CD4-positive, CD25-positive, alpha-beta regulatory T cell (primary cell): ENCODE data around the gene LRRC25. TPM values are rescaled to one million over a fixed set of nuclear protein-coding genes. Genes with fewer than 3 reads are reported as not detected.

Experiments used
- ATAC-seq, 2 donors: fragments of 150-1000 bp; cut with Tn5 transposase; one replicate each; pipeline ENCODE4 v1.10.0; 2021; ENCODE audit warnings: low read depth in 2 of 2, moderate number of reproducible peaks in 2 of 2, moderate library complexity in 1 of 2
- DNase-seq, 3 donors: peaks; one replicate each; pipeline versions ENCODE4 v3.0.0 to v3.0.0-alpha.2; 2012 to 2022; ENCODE audit warnings: mixed read lengths in 1 of 3
- H3K27ac ChIP-seq: one replicate; pipeline ENCODE4 v1.7.0; 2013; ENCODE audit warnings: mild to moderate bottlenecking, low read length; ENCODE audit not compliant: insufficient read depth, poor library complexity, severe bottlenecking
- H3K27me3 ChIP-seq: one replicate; pipeline ENCODE4 v1.7.0; 2013; ENCODE audit warnings: low read length; ENCODE audit not compliant: control insufficient read depth, insufficient read depth
- H3K36me3 ChIP-seq: one replicate; pipeline ENCODE4 v1.7.0; 2013; ENCODE audit warnings: mild to moderate bottlenecking, low read length, moderate library complexity; ENCODE audit not compliant: control insufficient read depth, insufficient read depth
- H3K4me1 ChIP-seq: 2 replicates; pipeline ENCODE4 v1.7.0; 2013; ENCODE audit warnings: mild to moderate bottlenecking, low read length; ENCODE audit not compliant: insufficient read depth, control insufficient read depth, poor library complexity, severe bottlenecking
- H3K4me3 ChIP-seq: one replicate; pipeline ENCODE4 v1.7.0; 2013; ENCODE audit warnings: low read depth, mild to moderate bottlenecking, low read length, moderate library complexity
- H3K9me3 ChIP-seq, 2 experiments: 1 replicate in 1 of 2; 2 replicates in 1 of 2; pipeline ENCODE4 v1.7.0; 2013; ENCODE audit warnings: low read length in 2 of 2, mild to moderate bottlenecking in 1 of 2, moderate library complexity in 1 of 2; ENCODE audit not compliant: control insufficient read depth in 2 of 2
- H3K27ac Mint-ChIP-seq, 3 donors: one replicate each; pipeline ENCODE4 v1.8.0; 2020 to 2022; ENCODE audit warnings: mild to moderate bottlenecking in 3 of 3, mixed read lengths in 3 of 3, moderate library complexity in 2 of 3
- H3K27me3 Mint-ChIP-seq: one replicate; pipeline ENCODE4 v1.8.0; 2022; ENCODE audit warnings: mild to moderate bottlenecking, mixed read lengths
- H3K36me3 Mint-ChIP-seq: one replicate; pipeline ENCODE4 v1.8.0; 2020; ENCODE audit warnings: mixed read lengths
- H3K4me1 Mint-ChIP-seq, 4 donors: one replicate each; pipeline ENCODE4 v1.8.0; 2020 to 2022; ENCODE audit warnings: mixed read lengths in 4 of 4, mild to moderate bottlenecking in 1 of 4
- H3K4me3 Mint-ChIP-seq, 4 donors: one replicate each; pipeline ENCODE4 v1.8.0; 2020 to 2022; ENCODE audit warnings: mild to moderate bottlenecking in 4 of 4, mixed read lengths in 4 of 4, moderate library complexity in 3 of 4
- H3K9me3 Mint-ChIP-seq, 7 donors: one replicate each; pipeline ENCODE4 v1.8.0; 2020 to 2022; ENCODE audit warnings: mixed read lengths in 7 of 7, mild to moderate bottlenecking in 3 of 7, moderate library complexity in 2 of 7
- polyA plus RNA-seq, 4 donors: library from polyadenylated mRNA; unstranded; fragments of 300-500 nt; fragmentation: Illumina TruSeq; gene quantifications; one replicate each; pipeline ENCODE4 v1.2.3, GENCODE V29; 2021
- total RNA-seq: library from RNA; stranded (reverse); gene quantifications from one replicate; pipeline ENCODE4 v1.2.3, GENCODE V29; 2022

Gene LRRC25
- total and polyA plus RNA-seq, 5 donors from 2014 or later: 0.09 to 0.79 (median 0.25) TPM; not detected in 2

DNA sequence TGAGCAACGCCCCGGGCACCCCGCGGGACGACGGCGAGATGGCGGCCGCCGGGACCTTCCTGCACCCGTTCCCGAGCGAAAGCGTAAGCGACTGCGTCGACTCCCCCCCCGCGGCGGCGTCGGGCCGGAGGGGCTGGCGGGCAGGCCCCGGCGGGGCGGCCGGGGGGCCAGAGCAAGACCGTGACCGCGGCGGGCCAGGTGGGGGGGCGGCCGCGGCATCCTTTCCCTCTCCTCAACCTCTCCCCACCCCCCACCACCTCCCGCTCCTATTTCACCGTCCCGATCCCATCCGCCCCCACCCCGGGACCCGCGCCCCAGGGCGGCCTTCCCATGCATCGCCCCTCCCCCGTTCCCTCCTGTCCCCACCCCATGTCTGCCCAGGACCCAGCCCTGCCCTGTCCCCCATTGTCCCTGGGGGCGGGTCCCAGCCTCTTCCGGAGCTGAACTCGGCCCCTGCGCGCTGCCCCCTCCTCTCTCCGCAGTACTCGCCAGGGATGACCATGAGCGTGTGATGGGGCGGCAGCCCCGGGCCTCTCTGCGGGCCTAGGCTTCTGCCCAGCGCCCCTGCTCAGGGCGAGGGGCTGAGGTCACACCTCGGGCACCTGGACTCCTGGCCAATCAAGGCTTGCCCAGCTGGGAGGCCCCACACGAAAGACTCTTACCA lies 36.4 kb upstream of the LRRC25 start:
- no peak overlapping the region for H3K27ac ChIP-seq
- no peaks in the 10 kb centered on the region for H3K36me3 ChIP-seq
- Mint-ChIP-seq H3K4me3 (peak overlapping the region; percentile 68 to 88 (median 70)), H3K9me3 (no peaks in the 10 kb centered on the region), H3K36me3 (no peaks in the 10 kb centered on the region), H3K27me3 (no peaks in the 10 kb centered on the region), H3K4me1 (peaks cover 0 to 27% (median 1%) of the 10 kb centered on the region in 4 donors), H3K27ac (peak overlapping the region in 2 of 3 donors; percentile 15 to 84)
- DNase-seq: no peak
- peaks cover 49% of the 10 kb centered on the region for H3K4me1 ChIP-seq
- no peaks in the 10 kb centered on the region for H3K9me3 ChIP-seq
- H3K27me3 ChIP-seq: no peaks in the 10 kb centered on the region
- ATAC-seq: no peak
- no peak overlapping the region for H3K4me3 ChIP-seq

DNA sequence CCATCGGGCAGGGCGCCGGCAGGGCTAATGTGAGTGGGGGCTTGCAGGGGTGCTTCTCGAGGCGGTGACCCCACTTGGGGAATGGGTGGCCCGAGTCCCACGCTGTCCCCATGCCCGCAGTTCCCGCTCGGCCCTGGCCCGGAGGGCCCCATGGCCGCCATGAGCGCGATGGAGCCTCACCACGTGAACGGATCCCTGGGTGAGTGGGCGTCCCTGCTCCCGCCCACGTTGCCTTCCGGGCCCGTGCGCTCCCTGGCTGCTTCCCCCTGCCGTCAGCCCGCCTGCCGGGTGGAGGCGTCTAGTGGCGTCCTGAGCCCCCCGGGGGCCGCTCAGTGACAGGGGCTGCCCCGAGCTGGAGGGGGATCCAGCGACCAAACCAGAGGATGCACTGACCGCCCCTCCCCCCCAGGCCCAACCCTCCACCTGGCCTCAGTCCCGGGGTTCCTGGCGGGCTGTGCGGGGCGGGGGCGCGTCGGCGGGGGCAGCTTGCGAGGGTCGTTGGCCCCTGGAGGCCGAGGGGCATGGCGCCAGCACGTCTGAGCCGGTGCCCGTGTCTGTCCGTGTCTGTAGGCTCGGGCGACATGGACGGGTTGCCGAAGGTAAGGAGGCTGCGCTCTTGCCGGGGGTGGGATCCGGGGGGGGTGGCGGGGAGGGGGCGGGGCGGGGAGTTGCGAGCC lies 35.7 kb upstream of the LRRC25 start:
- H3K9me3 Mint-ChIP-seq: no peaks in the 10 kb centered on the region
- H3K27ac Mint-ChIP-seq: no peak overlapping the region
- peak overlapping the region; percentile 76 to 89 (median 80) for H3K4me3 Mint-ChIP-seq
- H3K36me3 Mint-ChIP-seq: no peaks in the 10 kb centered on the region
- H3K4me1 Mint-ChIP-seq: peaks cover 0 to 31% (median 1%) of the 10 kb centered on the region in 4 donors
- Histone ChIP-seq H3K4me3 (no peak overlapping the region), H3K9me3 (no peaks in the 10 kb centered on the region), H3K4me1 (peaks cover 55% of the 10 kb centered on the region), H3K27me3 (no peaks in the 10 kb centered on the region), H3K27ac (no peak overlapping the region), H3K36me3 (no peaks in the 10 kb centered on the region)
- ATAC-seq (no peak), DNase-seq (peak in 1 of 3 donors; percentile 49)
- no peaks in the 10 kb centered on the region for H3K27me3 Mint-ChIP-seq

DNA sequence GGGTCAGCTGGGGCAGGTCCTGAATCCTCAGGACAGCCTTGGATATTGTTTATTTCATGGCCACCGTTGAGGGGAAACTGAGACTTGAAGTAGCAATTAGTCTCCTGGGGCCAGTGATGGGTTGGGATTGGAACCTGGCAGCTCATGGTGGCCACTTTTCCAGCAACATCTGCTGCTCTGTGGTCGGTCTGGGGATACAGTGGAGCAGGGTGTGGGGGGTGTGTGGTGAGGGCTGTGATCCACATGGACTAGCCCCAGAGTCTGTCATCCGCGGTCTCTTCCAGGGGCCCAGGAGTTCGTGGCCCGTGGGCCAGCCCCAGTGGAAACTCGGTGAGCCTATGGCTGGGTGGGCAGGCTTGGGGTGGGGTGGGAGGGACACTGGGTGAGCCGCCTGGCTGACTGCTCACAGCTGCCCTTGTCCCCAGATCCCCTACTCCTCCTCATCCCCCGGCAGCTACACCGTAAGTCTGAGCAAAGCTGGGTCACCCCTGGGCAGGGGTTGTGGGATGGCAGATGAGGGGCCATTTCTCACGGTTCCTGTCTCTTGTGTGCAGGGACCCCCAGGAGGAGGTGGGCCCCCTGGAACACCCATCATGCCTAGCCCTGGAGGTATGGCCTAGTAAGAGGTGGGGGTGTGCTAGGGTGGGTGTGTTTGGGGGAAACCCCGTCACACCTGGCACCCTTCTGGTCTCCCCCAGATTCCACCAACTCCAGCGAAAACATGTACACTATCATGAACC lies 35.0 kb upstream of the LRRC25 start:
- Histone ChIP-seq H3K4me1 (peaks cover 51% of the 10 kb centered on the region), H3K27me3 (no peaks in the 10 kb centered on the region), H3K9me3 (no peaks in the 10 kb centered on the region), H3K4me3 (no peak overlapping the region), H3K36me3 (no peaks in the 10 kb centered on the region), H3K27ac (no peak overlapping the region)
- peak overlapping the region; percentile 76 to 89 (median 80) for H3K4me3 Mint-ChIP-seq
- DNase-seq (no peak), ATAC-seq (no peak)
- H3K27me3 Mint-ChIP-seq: no peaks in the 10 kb centered on the region
- no peaks in the 10 kb centered on the region for H3K9me3 Mint-ChIP-seq
- peaks cover 0 to 31% (median 1%) of the 10 kb centered on the region in 4 donors for H3K4me1 Mint-ChIP-seq
- no peak overlapping the region for H3K27ac Mint-ChIP-seq
- no peaks in the 10 kb centered on the region for H3K36me3 Mint-ChIP-seq

DNA sequence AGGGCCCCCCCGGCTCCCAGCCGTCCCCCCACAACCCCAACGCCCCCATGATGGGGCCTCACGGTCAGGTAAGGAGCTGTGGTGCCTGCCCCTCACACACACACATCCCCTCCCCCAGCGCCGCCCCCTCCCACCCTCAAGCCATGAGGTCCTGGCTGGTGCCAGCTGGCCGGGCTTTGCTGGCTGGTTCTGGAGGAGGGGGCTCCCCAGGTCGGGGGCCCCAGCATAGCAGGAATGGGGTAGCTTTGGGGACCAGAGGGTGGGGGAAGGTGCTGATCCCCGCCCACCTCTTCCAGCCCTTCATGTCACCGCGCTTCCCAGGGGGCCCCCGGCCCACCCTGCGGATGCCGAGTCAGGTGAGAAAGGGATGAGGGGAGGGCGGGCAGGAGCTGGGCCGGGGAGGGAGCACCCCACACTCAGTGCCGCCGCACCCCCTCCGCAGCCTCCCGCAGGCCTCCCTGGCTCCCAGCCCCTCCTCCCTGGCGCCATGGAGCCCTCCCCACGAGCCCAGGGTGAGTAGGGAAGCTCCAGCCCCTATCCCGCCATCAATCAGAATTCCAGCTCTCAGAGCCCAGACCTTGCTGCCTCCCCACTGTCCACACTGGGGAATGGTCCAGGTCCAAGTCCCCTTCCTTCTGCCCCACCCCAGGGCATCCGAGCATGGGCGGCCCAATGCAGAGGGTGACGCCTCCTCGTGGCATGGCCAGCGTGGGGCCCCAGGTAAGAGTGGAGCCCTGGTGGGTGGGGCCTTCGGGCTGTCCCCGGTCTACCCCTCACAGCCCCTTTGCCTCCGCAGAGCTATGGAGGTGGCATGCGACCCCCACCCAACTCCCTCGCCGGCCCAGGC lies 34.2 kb upstream of the LRRC25 start:
- H3K4me1 Mint-ChIP-seq: peaks cover 0 to 32% (median 1%) of the 10 kb centered on the region in 4 donors
- no peak for DNase-seq
- Histone ChIP-seq H3K27ac (no peak overlapping the region), H3K27me3 (no peaks in the 10 kb centered on the region), H3K4me3 (no peak overlapping the region), H3K4me1 (peaks cover 46% of the 10 kb centered on the region), H3K9me3 (no peaks in the 10 kb centered on the region), H3K36me3 (no peaks in the 10 kb centered on the region)
- no peak for ATAC-seq
- no peak overlapping the region for H3K27ac Mint-ChIP-seq
- no peaks in the 10 kb centered on the region for H3K36me3 Mint-ChIP-seq
- H3K9me3 Mint-ChIP-seq: no peaks in the 10 kb centered on the region
- no peaks in the 10 kb centered on the region for H3K27me3 Mint-ChIP-seq
- H3K4me3 Mint-ChIP-seq: no peak overlapping the region

DNA sequence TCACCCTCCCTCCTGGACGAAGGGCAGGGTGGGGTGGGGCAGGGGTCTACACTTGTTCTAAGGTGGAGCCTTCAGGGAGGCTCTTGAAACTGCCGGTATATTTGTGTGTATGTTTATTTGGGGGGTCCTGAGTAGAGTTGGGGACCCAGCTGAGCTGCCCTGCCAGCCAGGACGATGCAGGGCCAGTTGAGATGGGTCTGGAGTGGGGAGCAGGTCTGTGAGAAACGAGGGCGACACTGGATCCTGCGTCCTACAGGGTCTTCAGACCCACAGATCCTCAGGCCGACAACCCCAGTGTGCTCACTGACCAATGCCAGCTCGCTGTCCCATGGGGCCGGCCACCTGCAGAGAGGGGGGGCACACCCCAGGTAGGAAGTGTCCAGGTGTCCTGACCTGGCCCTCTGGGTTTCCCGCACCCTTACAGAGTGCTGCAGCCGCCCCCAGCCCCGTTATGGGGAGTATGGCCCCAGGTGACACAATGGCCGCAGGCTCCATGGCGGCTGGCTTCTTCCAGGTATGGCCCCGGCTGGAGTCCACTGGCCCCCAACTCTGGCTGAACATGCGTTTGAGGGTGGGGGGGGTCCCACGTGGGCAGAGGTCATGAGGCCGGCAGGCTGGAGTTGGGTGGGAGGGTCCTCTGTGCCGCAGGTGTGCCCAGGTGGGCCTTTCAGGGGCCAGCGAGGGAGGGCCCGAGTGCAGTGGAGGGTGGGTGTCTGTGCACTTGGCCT lies 33.2 kb upstream of the LRRC25 start:
- Mint-ChIP-seq H3K9me3 (no peaks in the 10 kb centered on the region), H3K4me3 (peak overlapping the region in 3 of 4 donors; percentile 68 to 79 (median 69)), H3K4me1 (peaks cover 0 to 32% (median 5%) of the 10 kb centered on the region in 4 donors), H3K27me3 (no peaks in the 10 kb centered on the region), H3K27ac (peak overlapping the region in 2 of 3 donors; percentile 69 to 71), H3K36me3 (no peaks in the 10 kb centered on the region)
- no peaks in the 10 kb centered on the region for H3K27me3 ChIP-seq
- no peak overlapping the region for H3K27ac ChIP-seq
- H3K36me3 ChIP-seq: no peaks in the 10 kb centered on the region
- ATAC-seq: no peak
- DNase-seq: no peak
- H3K9me3 ChIP-seq: no peaks in the 10 kb centered on the region
- peaks cover 48% of the 10 kb centered on the region for H3K4me1 ChIP-seq
- no peak overlapping the region for H3K4me3 ChIP-seq

DNA sequence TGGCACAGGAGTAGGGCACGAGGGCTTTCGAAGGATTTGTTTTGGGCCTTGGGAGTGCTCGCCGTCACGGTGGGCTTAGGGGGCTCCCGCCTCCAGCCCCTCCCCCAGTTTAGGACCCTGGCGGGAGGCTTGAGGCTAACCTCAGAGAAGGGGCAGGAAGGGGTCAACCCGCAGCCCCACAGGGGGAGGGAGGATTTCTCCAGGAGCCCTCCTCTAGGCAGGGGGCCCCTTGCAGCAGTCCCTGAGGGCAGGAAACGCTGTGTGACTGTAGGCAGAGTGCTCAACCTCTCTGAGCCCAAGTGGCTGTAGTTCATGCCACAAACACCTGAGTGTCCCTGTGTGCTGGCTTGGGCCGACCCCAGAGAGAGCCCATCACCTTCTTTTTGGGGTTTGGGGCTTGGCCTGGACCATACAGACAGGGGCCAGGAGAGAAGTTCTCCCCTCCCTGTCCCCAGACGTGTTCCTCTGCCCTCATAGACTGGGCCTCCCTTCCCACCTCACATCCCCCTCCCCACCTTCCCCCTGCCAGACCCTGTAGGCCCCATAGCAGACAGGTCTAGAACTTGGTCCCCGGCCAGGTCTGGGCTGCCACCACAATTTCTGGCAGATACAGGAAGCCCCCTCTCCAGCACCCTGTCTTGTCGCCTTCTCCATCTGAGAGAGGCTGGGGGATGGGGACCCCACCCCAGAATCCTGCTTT lies 32.4 kb upstream of the LRRC25 start:
- Histone ChIP-seq H3K4me3 (no peak overlapping the region), H3K4me1 (peaks cover 55% of the 10 kb centered on the region), H3K27me3 (no peaks in the 10 kb centered on the region), H3K9me3 (no peaks in the 10 kb centered on the region), H3K27ac (peak overlapping the region; percentile 93), H3K36me3 (no peaks in the 10 kb centered on the region)
- Mint-ChIP-seq H3K4me1 (peaks cover 0 to 37% (median 6%) of the 10 kb centered on the region in 4 donors), H3K36me3 (no peaks in the 10 kb centered on the region), H3K27ac (peak overlapping the region; percentile 60 to 82 (median 69)), H3K4me3 (peak overlapping the region; percentile 67 to 85 (median 76)), H3K27me3 (no peaks in the 10 kb centered on the region), H3K9me3 (no peaks in the 10 kb centered on the region)
- ATAC-seq: no peak
- peak in 1 of 3 donors; percentile 46 for DNase-seq
